ENCODE measurements around the gene CSTPP1. TPM values are rescaled to one million over a fixed set of nuclear protein-coding genes. Genes with fewer than 3 reads are reported as not detected.
A peak's percentile ranks its signal among the peaks of the same experiment; 100 is the strongest.
"Not testable (repeated sequence)": the region's sequence is repeated elsewhere in the genome, so short reads cannot be mapped to it uniquely, and the experiment has no call there.

The CSTPP1 gene
- total RNA-seq, 2 experiments from 2014 or later, result 12.8 to 14.4 TPM

GRCh38 chr11:47093541-47093940 is 157.0 kb downstream of the CSTPP1 start:
- H3K27me3 Mint-ChIP-seq, result no peaks in the 10 kb centered on the region
- intact Hi-C loops (cut with micrococcal nuclease), result no loop called here
- TF ChIP-seq, protein P1, sequence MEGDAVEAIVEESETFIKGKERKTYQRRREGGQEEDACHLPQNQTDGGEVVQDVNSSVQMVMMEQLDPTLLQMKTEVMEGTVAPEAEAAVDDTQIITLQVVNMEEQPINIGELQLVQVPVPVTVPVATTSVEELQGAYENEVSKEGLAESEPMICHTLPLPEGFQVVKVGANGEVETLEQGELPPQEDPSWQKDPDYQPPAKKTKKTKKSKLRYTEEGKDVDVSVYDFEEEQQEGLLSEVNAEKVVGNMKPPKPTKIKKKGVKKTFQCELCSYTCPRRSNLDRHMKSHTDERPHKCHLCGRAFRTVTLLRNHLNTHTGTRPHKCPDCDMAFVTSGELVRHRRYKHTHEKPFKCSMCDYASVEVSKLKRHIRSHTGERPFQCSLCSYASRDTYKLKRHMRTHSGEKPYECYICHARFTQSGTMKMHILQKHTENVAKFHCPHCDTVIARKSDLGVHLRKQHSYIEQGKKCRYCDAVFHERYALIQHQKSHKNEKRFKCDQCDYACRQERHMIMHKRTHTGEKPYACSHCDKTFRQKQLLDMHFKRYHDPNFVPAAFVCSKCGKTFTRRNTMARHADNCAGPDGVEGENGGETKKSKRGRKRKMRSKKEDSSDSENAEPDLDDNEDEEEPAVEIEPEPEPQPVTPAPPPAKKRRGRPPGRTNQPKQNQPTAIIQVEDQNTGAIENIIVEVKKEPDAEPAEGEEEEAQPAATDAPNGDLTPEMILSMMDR (IDR thresholded peaks at IDR 0.05), result no peak
- H3K36me3 Mint-ChIP-seq (ENCODE audit: low read depth), result no peaks in the 10 kb centered on the region
- no peaks in the 10 kb centered on the region for H3K9me3 Mint-ChIP-seq
- ChIA-PET CTCF (interaction anchor here (1.0 to 1.3 kb wide), 3 partner anchors 11 to 85 kb away, joined by 3 to 4 read pairs (median 3); no protein-coding TSS in a partner anchor), POLR2A (no interaction called here)
- H3K27ac Mint-ChIP-seq, result no peak overlapping the region
- ATAC-seq, result no peak
- H3K4me1 Mint-ChIP-seq (ENCODE audit: low read depth), result no peaks in the 10 kb centered on the region
- H3K4me3 Mint-ChIP-seq, result no peak overlapping the region
- no peak for DNase-seq

- POLR2A ChIA-PET, result interaction anchor here (0.6 kb wide), 1 partner anchor 24 kb away, joined by 4 read pairs; no protein-coding TSS in a partner anchor
- CTCF ChIA-PET; H3K36me3 Mint-ChIP-seq (ENCODE audit: low read depth); H3K9me3 Mint-ChIP-seq; H3K4me1 Mint-ChIP-seq (ENCODE audit: low read depth); H3K4me3 Mint-ChIP-seq; DNase-seq; H3K27ac Mint-ChIP-seq; H3K27me3 Mint-ChIP-seq; ATAC-seq; intact Hi-C loops (cut with micrococcal nuclease): not testable (repeated sequence)
Measured at GRCh38 chr11:47096871-47097270, 160.3 kb downstream of the CSTPP1 start.

DNA sequence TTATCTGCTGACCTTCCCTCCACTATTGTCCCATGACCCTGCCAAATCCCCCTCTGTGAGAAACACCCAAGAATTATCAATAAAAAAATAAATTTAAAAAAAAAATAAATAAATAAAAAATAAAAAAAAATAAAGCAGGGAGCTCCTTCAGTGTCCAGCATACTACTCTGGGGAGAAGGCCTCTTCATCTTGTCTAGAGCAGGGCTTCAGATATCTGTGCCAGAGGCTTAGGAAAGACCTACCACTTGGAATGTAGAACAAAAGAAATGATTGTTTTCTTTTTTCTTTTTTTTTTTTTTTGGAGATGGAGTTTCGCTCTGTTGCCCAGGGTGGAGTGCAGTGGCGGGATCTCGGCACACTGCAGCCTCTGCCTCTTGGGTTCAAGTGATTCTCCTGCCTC is 161.7 kb downstream of the CSTPP1 start:
- H3K4me3 Mint-ChIP-seq; H3K27me3 Mint-ChIP-seq; POLR2A ChIA-PET; H3K36me3 Mint-ChIP-seq (ENCODE audit: low read depth); H3K27ac Mint-ChIP-seq; DNase-seq; ATAC-seq; intact Hi-C loops (cut with micrococcal nuclease); H3K9me3 Mint-ChIP-seq; H3K4me1 Mint-ChIP-seq (ENCODE audit: low read depth); CTCF ChIA-PET: not testable (repeated sequence)

- TF ChIP-seq, protein P1 (IDR thresholded peaks at IDR 0.05), result no peak
- Mint-ChIP-seq H3K27me3 (no peaks in the 10 kb centered on the region), H3K9me3 (no peaks in the 10 kb centered on the region), H3K4me1 (ENCODE audit: low read depth) (peaks cover 9% of the 10 kb centered on the region), H3K4me3 (no peak overlapping the region), H3K27ac (no peak overlapping the region), H3K36me3 (ENCODE audit: low read depth) (no peaks in the 10 kb centered on the region)
- intact Hi-C loops (cut with micrococcal nuclease), result no loop called here
- ChIA-PET POLR2A (no interaction called here), CTCF (interaction anchor here (0.8 kb wide), 1 partner anchor 96 kb away, joined by 3 read pairs; no protein-coding TSS in a partner anchor)
- ATAC-seq (no peak), DNase-seq (no peak)
Measured at GRCh38 chr11:47099214-47099917, 162.8 kb downstream of the CSTPP1 start.

DNA sequence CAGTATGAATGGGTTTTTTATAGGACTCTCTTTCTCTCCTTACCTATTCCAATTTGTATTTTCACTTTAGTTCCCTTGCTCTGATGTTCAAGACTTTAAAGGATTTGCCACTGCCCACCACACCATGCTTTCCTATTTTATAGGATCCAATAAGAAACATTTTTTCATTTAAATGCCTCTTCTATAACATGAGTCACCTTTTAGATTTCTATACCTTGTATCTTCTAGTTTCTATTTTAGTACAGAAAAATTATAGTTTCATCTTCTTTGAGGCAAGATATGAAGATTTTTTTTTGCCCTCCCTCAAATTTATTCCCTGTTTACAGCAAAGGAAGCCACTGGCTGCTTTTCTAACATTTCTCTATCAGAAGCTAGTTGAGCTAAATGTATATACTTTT is 163.4 kb downstream of the CSTPP1 start:
- Mint-ChIP-seq H3K4me1 (ENCODE audit: low read depth) (peaks cover 9% of the 10 kb centered on the region), H3K27me3 (no peaks in the 10 kb centered on the region), H3K36me3 (ENCODE audit: low read depth) (no peaks in the 10 kb centered on the region), H3K4me3 (no peak overlapping the region), H3K9me3 (no peaks in the 10 kb centered on the region), H3K27ac (peak overlapping the region; percentile 2)
- DNase-seq (no peak), ATAC-seq (no peak)
- ChIA-PET POLR2A (no interaction called here), CTCF (interaction anchor here (0.8 kb wide), 1 partner anchor 97 kb away, joined by 3 read pairs; no protein-coding TSS in a partner anchor)
- intact Hi-C loops (cut with micrococcal nuclease), result no loop called here
- TF ChIP-seq, protein P1 (IDR thresholded peaks at IDR 0.05), result no peak

- no peak overlapping the region for H3K4me3 Mint-ChIP-seq
- H3K4me1 Mint-ChIP-seq (ENCODE audit: low read depth), result peaks cover 9% of the 10 kb centered on the region
- ATAC-seq, result no peak
- intact Hi-C loops (cut with micrococcal nuclease), result no loop called here
- H3K9me3 Mint-ChIP-seq, result no peaks in the 10 kb centered on the region
- no peaks in the 10 kb centered on the region for H3K36me3 Mint-ChIP-seq (ENCODE audit: low read depth)
- no peak for DNase-seq
- no peaks in the 10 kb centered on the region for H3K27me3 Mint-ChIP-seq
- CTCF ChIA-PET, result interaction anchor here (1.1 kb wide), 1 partner anchor 52 kb away, joined by 5 read pairs; no protein-coding TSS in a partner anchor
- POLR2A ChIA-PET, result no interaction called here
- H3K27ac Mint-ChIP-seq, result no peak overlapping the region
- TF ChIP-seq, protein P1 (IDR thresholded peaks at IDR 0.05), result no peak
Measured at GRCh38 chr11:47101406-47101805, 164.8 kb downstream of the CSTPP1 start.
